CD4-positive, alpha-beta T cell treated with Interferon gamma for 1 hour (primary cell): Measurements from ENCODE around the gene BRD2.

Source experiments
- DNase-seq: peaks from one replicate; pipeline ENCODE4 v3.0.0-alpha.2; 2020

BRD2 gene

GRCh38 chr6:32973144-32974015 lies 5.0 kb downstream of the BRD2 start:
- DNase-seq, result peak; percentile 78

GRCh38 chr6:32974016-32974333 lies 5.6 kb downstream of the BRD2 start:
- DNase-seq, result peak; percentile 37

GRCh38 chr6:32974541-32975308 lies 6.3 kb downstream of the BRD2 start:
- no peak for DNase-seq

- DNase-seq, result no peak
These were observed 7.5 kb downstream of the BRD2 start for GRCh38 chr6:32975886-32976285.

- DNase-seq, result no peak
These were observed 8.1 kb downstream of the BRD2 start for GRCh38 chr6:32976334-32977069.

GRCh38 chr6:32977272-32977952 lies 9.0 kb downstream of the BRD2 start:
- DNase-seq, result no peak

GRCh38 chr6:32977953-32978324 lies 9.5 kb downstream of the BRD2 start:
- DNase-seq, result no peak

- no peak for DNase-seq
These were observed 11.5 kb downstream of the BRD2 start for GRCh38 chr6:32979720-32980487.

- no peak for DNase-seq
These were observed 12.2 kb downstream of the BRD2 start for GRCh38 chr6:32980488-32981038.

- no peak for DNase-seq
These were observed 13.8 kb downstream of the BRD2 start for GRCh38 chr6:32982084-32982701.

- no peak for DNase-seq
These were observed 14.5 kb downstream of the BRD2 start for GRCh38 chr6:32982702-32983492.

GRCh38 chr6:32983493-32983848 lies 15.1 kb downstream of the BRD2 start:
- no peak for DNase-seq

- DNase-seq, result no peak
These were observed 15.7 kb downstream of the BRD2 start for GRCh38 chr6:32983964-32984621.

- peak; percentile 85 for DNase-seq
These were observed 16.4 kb downstream of the BRD2 start for GRCh38 chr6:32984622-32985389.

- DNase-seq, result no peak
These were observed 21.0 kb downstream of the BRD2 start for GRCh38 chr6:32989368-32989767.

- DNase-seq, result no peak
These were observed 23.6 kb downstream of the BRD2 start for GRCh38 chr6:32991972-32992371.

- no peak for DNase-seq
These were observed 25.1 kb downstream of the BRD2 start for GRCh38 chr6:32993363-32993973.

GRCh38 chr6:32995448-32995847 lies 27.1 kb downstream of the BRD2 start:
- no peak for DNase-seq

- peak; percentile 37 for DNase-seq
These were observed 31.7 kb downstream of the BRD2 start for GRCh38 chr6:33000055-33000454.
